HG03521 (cell line): ENCODE measurements around the gene PDK3.

Experiments used
- ATAC-seq: cut with Tn5 transposase; IDR thresholded peaks from one replicate; pipeline ENCODE4 v1.9.1; 2021; ENCODE audit warnings: mild to moderate bottlenecking, moderate library complexity; ENCODE audit not compliant: unreplicated experiment

PDK3 gene

GRCh38 chrX:24480400-24480865, 15.3 kb downstream of the PDK3 start:
- ATAC-seq, result peak; percentile 25

- no peak for ATAC-seq
Observed at GRCh38 chrX:24482823-24483415, 17.8 kb downstream of the PDK3 start.

GRCh38 chrX:24483596-24483995, 18.5 kb downstream of the PDK3 start:
- no peak for ATAC-seq

- ATAC-seq, result no peak
Observed at GRCh38 chrX:24485323-24485722, 20.2 kb downstream of the PDK3 start.

- ATAC-seq, result no peak
Observed at GRCh38 chrX:24485976-24486680, 21.0 kb downstream of the PDK3 start.

GRCh38 chrX:24487571-24487970, 22.5 kb downstream of the PDK3 start:
- no peak for ATAC-seq

- ATAC-seq, result no peak
Observed at GRCh38 chrX:24491741-24492140, 26.7 kb downstream of the PDK3 start.

GRCh38 chrX:24493740-24494581, 28.9 kb downstream of the PDK3 start:
- no peak for ATAC-seq

GRCh38 chrX:24494647-24495075, 29.6 kb downstream of the PDK3 start:
- ATAC-seq, result no peak

- ATAC-seq, result no peak
Observed at GRCh38 chrX:24495700-24496099, 30.6 kb downstream of the PDK3 start.

- no peak for ATAC-seq
Observed at GRCh38 chrX:24498181-24498580, 33.1 kb downstream of the PDK3 start.

GRCh38 chrX:24498975-24499374, 33.9 kb downstream of the PDK3 start:
- ATAC-seq, result no peak

GRCh38 chrX:24506082-24506481, 41.0 kb downstream of the PDK3 start:
- ATAC-seq, result no peak

GRCh38 chrX:24508375-24508774, 43.3 kb downstream of the PDK3 start:
- no peak for ATAC-seq

- peak; percentile 89 for ATAC-seq
Observed at GRCh38 chrX:24513416-24513815, 48.3 kb downstream of the PDK3 start.

GRCh38 chrX:24515447-24515846, 50.4 kb downstream of the PDK3 start:
- no peak for ATAC-seq

- ATAC-seq, result no peak
Observed at GRCh38 chrX:24520472-24520871, 55.4 kb downstream of the PDK3 start.

- no peak for ATAC-seq
Observed at GRCh38 chrX:24525455-24525854, 60.4 kb downstream of the PDK3 start.

GRCh38 chrX:24526616-24527015, 61.5 kb downstream of the PDK3 start:
- no peak for ATAC-seq

GRCh38 chrX:24528605-24529004, 63.5 kb downstream of the PDK3 start:
- ATAC-seq, result no peak

GRCh38 chrX:24536551-24536950, 71.5 kb downstream of the PDK3 start:
- no peak for ATAC-seq

- no peak for ATAC-seq
Observed at GRCh38 chrX:24542756-24543155, 77.7 kb downstream of the PDK3 start.
